Keratinocyte (primary cell): Measurements from ENCODE around the gene OARD1. TPM values are rescaled to one million over a fixed set of nuclear protein-coding genes. Genes with fewer than 3 reads are reported as not detected.

Source experiments
- DNase-seq: peaks from one replicate; pipeline ENCODE4 v3.0.0-alpha.2; 2011; ENCODE audit warnings: low read depth, missing footprints, low spot score
- FAIRE-seq: peaks from 2 replicates; lab custom pipeline; 2011; peaks lifted over from hg19 to GRCh38; lab: Jason Lieb, UNC
- H2AFZ ChIP-seq: 2 replicates; pipeline ENCODE4 v1.6.0; 2012; ENCODE audit warnings: low read length, control low read depth, inconsistent platforms; ENCODE audit not compliant: control insufficient read depth
- H3K27ac ChIP-seq: 2 replicates; pipeline ENCODE4 v1.5.1; 2011; ENCODE audit warnings: low read length; ENCODE audit not compliant: control insufficient read depth, insufficient read depth
- H3K27me3 ChIP-seq: 3 replicates; pipeline ENCODE4 v1.6.0; 2011; ENCODE audit warnings: low read length; ENCODE audit not compliant: control insufficient read depth, insufficient read depth; ENCODE audit errors: extremely low read depth
- H3K36me3 ChIP-seq, 2 experiments: 2 replicates in 1 of 2; 3 replicates in 1 of 2; pipeline ENCODE4 v1.5.1; 2011; ENCODE audit warnings: low read length in 2 of 2, mild to moderate bottlenecking in 1 of 2; ENCODE audit not compliant: control insufficient read depth in 2 of 2, insufficient read depth in 2 of 2; ENCODE audit errors: extremely low read depth in 1 of 2
- H3K4me1 ChIP-seq: 3 replicates; pipeline ENCODE4 v1.5.1; 2011; ENCODE audit warnings: low read length; ENCODE audit not compliant: control insufficient read depth, insufficient read depth; ENCODE audit errors: extremely low read depth
- H3K4me2 ChIP-seq: 3 replicates; pipeline ENCODE4 v1.6.0; 2011; ENCODE audit warnings: low read depth, low read length; ENCODE audit not compliant: control insufficient read depth, insufficient read depth; ENCODE audit errors: extremely low read depth
- H3K4me3 ChIP-seq, 3 experiments: fragments of 200-600 bp in 1 of 3; sonication (generic) in 1 of 3; 2 replicates in 2 of 3; 3 replicates in 1 of 3; pipeline ENCODE4 v1.5.1; 2011 to 2016; ENCODE audit warnings: low read length in 3 of 3, mild to moderate bottlenecking in 3 of 3, control low read depth in 2 of 3, inconsistent platforms in 1 of 3, low read depth in 1 of 3, mixed read lengths in 1 of 3, mixed run types in 1 of 3, moderate library complexity in 1 of 3; ENCODE audit not compliant: control insufficient read depth in 2 of 3, insufficient read depth in 2 of 3; ENCODE audit errors: extremely low read depth in 1 of 3
- H3K79me2 ChIP-seq: 2 replicates; pipeline ENCODE4 v1.6.0; 2012; ENCODE audit warnings: low read length; ENCODE audit not compliant: control insufficient read depth, insufficient read depth
- H3K9ac ChIP-seq: 3 replicates; pipeline ENCODE4 v1.6.0; 2011; ENCODE audit warnings: low read length; ENCODE audit not compliant: control insufficient read depth, insufficient read depth; ENCODE audit errors: extremely low read depth
- H3K9me1 ChIP-seq: 3 replicates; pipeline ENCODE4 v1.6.0; 2011; ENCODE audit warnings: low read length; ENCODE audit not compliant: control insufficient read depth, insufficient read depth; ENCODE audit errors: extremely low read depth
- H3K9me3 ChIP-seq: 2 replicates; pipeline ENCODE4 v1.5.1; 2012; ENCODE audit warnings: low read depth, low read length; ENCODE audit not compliant: control insufficient read depth
- H4K20me1 ChIP-seq: 3 replicates; pipeline ENCODE4 v1.6.0; 2011; ENCODE audit warnings: low read length; ENCODE audit not compliant: control insufficient read depth, insufficient read depth; ENCODE audit errors: extremely low read depth
- CTCF ChIP-seq, 3 experiments: IDR thresholded peaks in 1 of 3; conservative IDR thresholded peaks in 1 of 3; optimal IDR thresholded peaks in 1 of 3; 2 replicates in 2 of 3; 3 replicates in 1 of 3; pipeline versions ENCODE3 to v1.5.1; 2011; ENCODE audit warnings: low read length in 3 of 3, mild to moderate bottlenecking in 3 of 3, moderate library complexity in 2 of 3, control low read depth in 1 of 3, inconsistent platforms in 1 of 3; ENCODE audit not compliant: insufficient read depth in 2 of 3; ENCODE audit errors: extremely low read depth in 1 of 3
- EZH2 ChIP-seq: IDR thresholded peaks from one replicate; pipeline ENCODE4 v1.6.1; 2012; ENCODE audit warnings: inconsistent platforms, mild to moderate bottlenecking, low read length, moderate library complexity
- dilution Hi-C: fragments of 300-500 bp; cut with MboI; formaldehyde crosslinking; loops from one replicate; pipeline ENCODE4 v1.7.0; 2020; ENCODE audit warnings: low sequenced_read_pairs; ENCODE audit not compliant: extremely low pct_ligation_motif_present
- polyA plus RNA-seq, 5 experiments: library from polyadenylated mRNA; depleted of rRNA in 3 of 5; stranded (reverse) in 3 of 5; stranded (forward) in 1 of 5; unstranded in 1 of 5; fragments of >200 nt; gene quantifications; 1 replicate in 1 of 5; 2 replicates in 3 of 5; 3 replicates in 1 of 5; pipeline versions ENCODE4 v1.2.1 to v1.2.3, GENCODE V29; 2011 to 2012; ENCODE audit warnings: missing spikeins in 2 of 5, low read depth in 1 of 5, low replicate concordance in 1 of 5

OARD1 gene
- polyA plus RNA-seq, 1 donor (not counting 4 experiments of a cell fraction or from before 2014, with no cell fraction given): 20.3 TPM

GRCh38 chr6:41085182-41085581, 13.0 kb upstream of the OARD1 start:
- Histone ChIP-seq H3K4me1 (no peaks in the 10 kb centered on the region), H3K9ac (no peak overlapping the region), H3K9me1 (no peaks in the 10 kb centered on the region), H3K4me3 (no peak overlapping the region), H3K27ac (no peak overlapping the region), H2AFZ (no peak overlapping the region), H3K9me3 (no peaks in the 10 kb centered on the region), H3K27me3 (no peaks in the 10 kb centered on the region), H3K4me2 (no peak overlapping the region), H3K36me3 (peaks cover 14 to 19% of the 10 kb centered on the region in 2 experiments), H4K20me1 (no peaks in the 10 kb centered on the region), H3K79me2 (peaks cover 16% of the 10 kb centered on the region)
- dilution Hi-C loops: loop anchor here (25.0 kb wide), 1 partner anchor 102 kb away; no protein-coding TSS in a partner anchor
- TF ChIP-seq EZH2 (no peak), CTCF (optimal IDR thresholded peaks at IDR 0.05 in 1 of 3, IDR thresholded peaks at IDR 0.05 in 1 of 3, conservative IDR thresholded peaks at IDR 0.05 in 1 of 3; ENCODE audit: extremely low read depth in 1 of 3, insufficient read depth in 2 of 3, low read length in 3 of 3) (no peak)
- DNase-seq (no peak), FAIRE-seq (no peak)

GRCh38 chr6:41083072-41083471, 10.9 kb upstream of the OARD1 start:
- no peak for DNase-seq
- TF ChIP-seq EZH2: no peak
- no peak for TF ChIP-seq CTCF (optimal IDR thresholded peaks at IDR 0.05 in 1 of 3, IDR thresholded peaks at IDR 0.05 in 1 of 3, conservative IDR thresholded peaks at IDR 0.05 in 1 of 3; ENCODE audit: extremely low read depth in 1 of 3, insufficient read depth in 2 of 3, low read length in 3 of 3)
- dilution Hi-C loops: loop anchor here (25.0 kb wide), 1 partner anchor 104 kb away; no protein-coding TSS in a partner anchor
- no peaks in the 10 kb centered on the region for H3K4me1 ChIP-seq
- no peaks in the 10 kb centered on the region for H4K20me1 ChIP-seq
- H3K27ac ChIP-seq: no peak overlapping the region
- no peak overlapping the region for H3K9ac ChIP-seq
- peaks cover 17 to 23% of the 10 kb centered on the region in 2 experiments for H3K36me3 ChIP-seq
- H3K9me3 ChIP-seq: no peaks in the 10 kb centered on the region
- peaks cover 32% of the 10 kb centered on the region for H3K79me2 ChIP-seq
- no peak overlapping the region for H3K4me3 ChIP-seq
- no peaks in the 10 kb centered on the region for H3K9me1 ChIP-seq
- H3K4me2 ChIP-seq: no peak overlapping the region
- H2AFZ ChIP-seq: no peak overlapping the region
- FAIRE-seq: no peak
- H3K27me3 ChIP-seq: no peaks in the 10 kb centered on the region
